ENCODE results near the gene SBF1. TPM values are rescaled to one million over a fixed set of nuclear protein-coding genes. Genes with fewer than 3 reads are reported as not detected.

The SBF1 gene
- polyA plus RNA-seq, 1 of the 3 experiments (the other 2 are of a cell fraction): 29.1 TPM

DNA sequence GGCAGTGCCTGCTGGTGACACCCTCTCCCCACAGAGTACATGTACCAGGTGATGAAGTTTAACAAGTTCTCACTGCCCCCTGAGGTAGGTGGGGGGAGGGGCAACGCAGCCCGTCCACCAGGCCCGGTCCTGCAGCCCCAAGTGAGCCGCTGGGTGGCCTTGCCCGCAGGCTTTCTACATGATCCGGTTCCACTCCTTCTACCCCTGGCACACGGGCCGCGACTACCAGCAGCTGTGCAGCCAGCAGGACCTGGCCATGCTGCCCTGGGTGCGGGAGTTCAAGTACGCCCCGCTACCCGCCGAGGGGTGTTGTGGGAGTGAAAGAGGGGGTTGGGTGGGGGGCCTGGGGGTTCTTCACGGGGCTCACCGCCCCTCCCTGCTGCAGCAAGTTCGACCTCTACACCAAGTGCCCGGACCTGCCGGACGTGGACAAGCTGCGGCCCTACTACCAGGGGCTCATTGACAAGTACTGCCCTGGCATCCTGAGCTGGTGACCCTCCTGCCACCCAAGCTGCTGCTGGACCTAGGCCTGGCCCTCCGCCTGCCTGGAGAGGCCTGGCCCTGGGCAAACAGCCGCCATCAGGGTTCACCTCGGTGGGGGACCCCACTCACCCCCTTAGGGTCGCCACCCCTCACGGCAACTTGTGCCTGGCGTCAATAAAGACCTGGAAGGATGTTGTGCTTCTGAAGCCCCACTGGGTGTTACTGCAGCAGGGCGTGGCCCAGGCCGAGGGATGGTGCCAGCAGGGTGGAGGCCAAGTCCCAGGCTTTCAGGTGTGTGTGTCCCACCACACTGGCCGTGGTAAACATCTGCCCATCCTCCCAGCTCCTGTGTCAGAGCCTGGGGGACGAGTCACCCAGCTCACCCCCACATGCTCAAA lies 14.8 kb upstream of the SBF1 start:
- CTCF ChIA-PET: interaction anchor here (1.2 kb wide), 1 partner anchor 14 kb away, joined by 3 read pairs; no protein-coding TSS in a partner anchor
- WGBS (ENCODE audit: low lambda C conversion rate): 83% methylated on average over 6 of the region's 31 CpGs
- H3K4me3 ChIP-seq (ENCODE audit: low read depth in 2 of 2, low read length in 1 of 2): no peak overlapping the region
- H3K9me3 ChIP-seq: no peaks in the 10 kb centered on the region
- H3F3A ChIP-seq (replicated peaks; ENCODE audit: insufficient read depth): no peaks in the 10 kb centered on the region
- H3K4me1 ChIP-seq (ENCODE audit: control insufficient read depth in 1 of 2, insufficient read depth in 2 of 2, low read depth in 1 of 2, low read length in 1 of 2): peaks cover 0 to 2% of the 10 kb centered on the region in 2 experiments; a peak in 1 of 4 replicates
- TF ChIP-seq USF1 (IDR thresholded peaks at IDR 0.05; ENCODE audit: borderline replicate concordance, low read depth) (no peak), FOXJ3 (CRISPR knock-in tag; IDR thresholded peaks at IDR 0.05) (no peak), GATA2 (CRISPR knock-in tag; IDR thresholded peaks at IDR 0.05) (no peak)
- H3K9ac ChIP-seq: no peak overlapping the region
- H3K27me3 ChIP-seq (ENCODE audit: insufficient read depth): no peaks in the 10 kb centered on the region
- POLR2A ChIA-PET: no interaction called here
- H4K20me1 ChIP-seq (ENCODE audit: insufficient read depth): no peaks in the 10 kb centered on the region
- no peaks in the 10 kb centered on the region for H3K36me3 ChIP-seq (replicated peaks in 1 of 2; ENCODE audit: control insufficient read depth in 1 of 2, insufficient read depth in 2 of 2, low read length in 1 of 2)
- no peak overlapping the region for H3K4me2 ChIP-seq
- H3K27ac ChIP-seq (ENCODE audit: low read depth in 2 of 2, low read length in 1 of 2): no peak overlapping the region
- no peaks in the 10 kb centered on the region for H3K9me2 ChIP-seq
- no peaks in the 10 kb centered on the region for H3K79me2 ChIP-seq (ENCODE audit: insufficient read depth)
- no peak for DNase-seq
- no peak overlapping the region for H2AFZ ChIP-seq (ENCODE audit: low read depth)

DNA sequence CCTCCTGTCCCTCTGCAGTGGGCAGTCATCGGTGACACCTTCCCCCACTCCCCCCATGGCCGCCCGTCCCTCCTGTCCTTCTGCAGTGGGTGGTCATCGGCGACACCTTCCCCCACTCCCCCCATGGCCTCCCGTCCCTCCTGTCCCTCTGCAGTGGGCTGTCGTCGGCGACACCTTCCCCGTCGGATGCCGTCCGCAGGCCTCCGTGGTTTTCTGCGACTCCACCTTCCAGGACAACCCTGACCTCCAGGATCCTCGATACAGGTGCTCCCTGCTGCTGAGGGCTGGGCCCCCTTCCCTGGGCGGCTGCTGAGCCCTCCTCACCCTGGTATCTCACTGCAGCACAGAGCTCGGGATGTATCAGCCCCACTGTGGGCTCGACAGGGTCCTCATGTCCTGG lies 14.1 kb upstream of the SBF1 start:
- no peak for DNase-seq
- Histone ChIP-seq H3K9me3 (no peaks in the 10 kb centered on the region), H3K27me3 (ENCODE audit: insufficient read depth) (no peaks in the 10 kb centered on the region), H3K4me1 (ENCODE audit: control insufficient read depth in 1 of 2, insufficient read depth in 2 of 2, low read depth in 1 of 2, low read length in 1 of 2) (peaks cover 0 to 2% of the 10 kb centered on the region in 2 experiments; a peak in 1 of 4 replicates), H2AFZ (ENCODE audit: low read depth) (no peak overlapping the region), H3K79me2 (ENCODE audit: insufficient read depth) (no peaks in the 10 kb centered on the region), H3F3A (replicated peaks; ENCODE audit: insufficient read depth) (no peaks in the 10 kb centered on the region), H3K9ac (no peak overlapping the region), H3K9me2 (no peaks in the 10 kb centered on the region), H3K27ac (ENCODE audit: low read depth in 2 of 2, low read length in 1 of 2) (no peak overlapping the region), H3K4me3 (ENCODE audit: low read depth in 2 of 2, low read length in 1 of 2) (no peak overlapping the region), H3K4me2 (no peak overlapping the region), H3K36me3 (replicated peaks in 1 of 2; ENCODE audit: control insufficient read depth in 1 of 2, insufficient read depth in 2 of 2, low read length in 1 of 2) (no peaks in the 10 kb centered on the region), H4K20me1 (ENCODE audit: insufficient read depth) (no peaks in the 10 kb centered on the region)
- WGBS (ENCODE audit: low lambda C conversion rate): 76% methylated on average over 19 of the region's 19 CpGs
- POLR2A ChIA-PET: no interaction called here
- TF ChIP-seq RFX5 (IDR thresholded peaks at IDR 0.05; ENCODE audit: low read length) (no peak), JUND (IDR thresholded peaks at IDR 0.05) (no peak), IRF3 (IDR thresholded peaks at IDR 0.05; ENCODE audit: low read depth, low read length) (no peak), GATA2 (CRISPR knock-in tag; IDR thresholded peaks at IDR 0.05) (no peak), CHD2 (IDR thresholded peaks at IDR 0.05; ENCODE audit: low read length, partially characterized antibody) (no peak), TCF12 (IDR thresholded peaks at IDR 0.05) (no peak), NRF1 (IDR thresholded peaks at IDR 0.05; ENCODE audit: low read depth, low read length) (no peak), NFIC (IDR thresholded peaks at IDR 0.05; ENCODE audit: borderline replicate concordance) (no peak), EZH2phosphoT487 (IDR thresholded peaks at IDR 0.05; ENCODE audit: borderline replicate concordance, low read depth) (no peak), GABPA (IDR thresholded peaks at IDR 0.05; ENCODE audit: low read depth) (no peak), SIN3A (IDR thresholded peaks at IDR 0.05; ENCODE audit: borderline replicate concordance, low read depth, low read length) (no peak), MEF2A (IDR thresholded peaks at IDR 0.05; ENCODE audit: borderline replicate concordance, low read depth) (no peak), FOSL2 (IDR thresholded peaks at IDR 0.05; ENCODE audit: borderline replicate concordance, low read depth) (no peak), RXRA (IDR thresholded peaks at IDR 0.05; ENCODE audit: borderline replicate concordance, low read depth) (no peak)
- TF ChIP-seq, protein P1, sequence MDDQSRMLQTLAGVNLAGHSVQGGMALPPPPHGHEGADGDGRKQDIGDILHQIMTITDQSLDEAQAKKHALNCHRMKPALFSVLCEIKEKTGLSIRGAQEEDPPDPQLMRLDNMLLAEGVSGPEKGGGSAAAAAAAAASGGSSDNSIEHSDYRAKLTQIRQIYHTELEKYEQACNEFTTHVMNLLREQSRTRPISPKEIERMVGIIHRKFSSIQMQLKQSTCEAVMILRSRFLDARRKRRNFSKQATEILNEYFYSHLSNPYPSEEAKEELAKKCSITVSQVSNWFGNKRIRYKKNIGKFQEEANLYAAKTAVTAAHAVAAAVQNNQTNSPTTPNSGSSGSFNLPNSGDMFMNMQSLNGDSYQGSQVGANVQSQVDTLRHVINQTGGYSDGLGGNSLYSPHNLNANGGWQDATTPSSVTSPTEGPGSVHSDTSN (IDR thresholded peaks at IDR 0.05): no peak
- TF ChIP-seq, protein P2, sequence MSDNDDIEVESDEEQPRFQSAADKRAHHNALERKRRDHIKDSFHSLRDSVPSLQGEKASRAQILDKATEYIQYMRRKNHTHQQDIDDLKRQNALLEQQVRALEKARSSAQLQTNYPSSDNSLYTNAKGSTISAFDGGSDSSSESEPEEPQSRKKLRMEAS (IDR thresholded peaks at IDR 0.05; ENCODE audit: low read depth): no peak
- TF ChIP-seq, protein P3, sequence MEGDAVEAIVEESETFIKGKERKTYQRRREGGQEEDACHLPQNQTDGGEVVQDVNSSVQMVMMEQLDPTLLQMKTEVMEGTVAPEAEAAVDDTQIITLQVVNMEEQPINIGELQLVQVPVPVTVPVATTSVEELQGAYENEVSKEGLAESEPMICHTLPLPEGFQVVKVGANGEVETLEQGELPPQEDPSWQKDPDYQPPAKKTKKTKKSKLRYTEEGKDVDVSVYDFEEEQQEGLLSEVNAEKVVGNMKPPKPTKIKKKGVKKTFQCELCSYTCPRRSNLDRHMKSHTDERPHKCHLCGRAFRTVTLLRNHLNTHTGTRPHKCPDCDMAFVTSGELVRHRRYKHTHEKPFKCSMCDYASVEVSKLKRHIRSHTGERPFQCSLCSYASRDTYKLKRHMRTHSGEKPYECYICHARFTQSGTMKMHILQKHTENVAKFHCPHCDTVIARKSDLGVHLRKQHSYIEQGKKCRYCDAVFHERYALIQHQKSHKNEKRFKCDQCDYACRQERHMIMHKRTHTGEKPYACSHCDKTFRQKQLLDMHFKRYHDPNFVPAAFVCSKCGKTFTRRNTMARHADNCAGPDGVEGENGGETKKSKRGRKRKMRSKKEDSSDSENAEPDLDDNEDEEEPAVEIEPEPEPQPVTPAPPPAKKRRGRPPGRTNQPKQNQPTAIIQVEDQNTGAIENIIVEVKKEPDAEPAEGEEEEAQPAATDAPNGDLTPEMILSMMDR (IDR thresholded peaks at IDR 0.05): no peak
- CTCF ChIA-PET: interaction anchor here (1.2 kb wide), 1 partner anchor 14 kb away, joined by 3 read pairs; no protein-coding TSS in a partner anchor

Measured in SK-N-SH (cell line).